Kidney tubule cell (primary cell): ENCODE measurements around the gene ARHGAP26.

Experiments
- DNase-seq: peaks from one replicate; pipeline ENCODE4 v3.0.0-alpha.2; 2018; ENCODE audit warnings: low spot score

The ARHGAP26 gene

DNA sequence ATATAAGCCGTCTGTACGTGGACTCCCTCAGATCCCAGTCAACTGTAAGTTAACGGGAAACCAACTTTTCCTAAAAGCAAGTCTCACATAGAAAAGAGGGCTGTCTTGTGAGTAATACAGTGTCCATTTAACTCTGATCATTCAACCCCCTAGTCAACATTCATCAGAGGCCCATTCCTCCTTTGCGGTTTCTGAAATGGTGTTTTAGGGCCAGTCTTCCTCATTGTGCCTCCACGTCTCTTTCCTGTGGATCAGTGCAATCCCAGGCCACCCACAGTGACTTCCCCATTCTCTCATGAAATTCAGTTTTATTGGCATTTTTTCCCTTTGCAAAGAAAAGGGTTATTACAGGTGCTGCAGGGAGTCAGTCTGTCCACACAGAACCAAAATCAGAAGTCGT, 371.5 kb downstream of the ARHGAP26 start:
- no peak for DNase-seq

- no peak for DNase-seq
These were observed 372.6 kb downstream of the ARHGAP26 start for GRCh38 chr5:143142596-143143435.

DNA sequence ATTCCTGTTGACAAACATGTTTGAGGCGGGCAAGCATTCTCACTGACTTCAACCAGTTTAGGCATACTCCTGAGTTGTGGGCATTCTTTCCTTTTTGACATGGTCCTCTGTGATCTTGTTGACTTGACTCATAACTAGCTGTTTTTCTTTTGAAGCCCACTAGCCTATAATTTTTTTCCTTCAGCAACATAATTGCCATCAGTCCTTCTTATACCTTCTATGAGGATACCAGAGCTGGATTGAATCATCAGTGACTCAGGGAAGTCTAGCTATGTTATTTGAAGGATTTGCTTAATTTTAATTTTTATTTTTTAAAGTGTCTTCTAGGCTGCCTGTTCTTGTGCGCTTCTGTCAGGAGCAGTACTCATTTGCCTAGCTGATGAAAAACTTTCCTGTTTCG, 373.8 kb downstream of the ARHGAP26 start:
- DNase-seq, result peak; percentile 31

- no peak for DNase-seq
These were observed 375.3 kb downstream of the ARHGAP26 start for GRCh38 chr5:143145243-143146160.

DNA sequence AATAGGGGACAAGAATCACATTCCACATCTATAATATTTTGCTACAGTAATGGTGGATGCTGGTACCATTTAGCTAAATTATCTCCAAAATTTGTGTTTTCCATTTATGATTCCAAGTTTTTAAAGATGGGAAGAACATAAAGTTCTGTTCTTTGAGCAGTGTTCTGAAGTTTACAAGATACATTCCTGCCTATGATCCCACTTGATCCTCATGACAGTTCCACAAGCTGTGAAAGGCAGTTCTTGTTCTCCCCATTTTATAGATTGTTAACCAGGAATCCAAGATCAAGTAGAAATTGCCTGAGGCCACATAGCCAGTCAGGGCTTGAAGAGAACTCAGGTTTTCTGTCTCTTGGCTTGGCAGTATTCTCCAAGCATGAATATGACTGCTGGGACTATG, 376.0 kb downstream of the ARHGAP26 start:
- no peak for DNase-seq

DNA sequence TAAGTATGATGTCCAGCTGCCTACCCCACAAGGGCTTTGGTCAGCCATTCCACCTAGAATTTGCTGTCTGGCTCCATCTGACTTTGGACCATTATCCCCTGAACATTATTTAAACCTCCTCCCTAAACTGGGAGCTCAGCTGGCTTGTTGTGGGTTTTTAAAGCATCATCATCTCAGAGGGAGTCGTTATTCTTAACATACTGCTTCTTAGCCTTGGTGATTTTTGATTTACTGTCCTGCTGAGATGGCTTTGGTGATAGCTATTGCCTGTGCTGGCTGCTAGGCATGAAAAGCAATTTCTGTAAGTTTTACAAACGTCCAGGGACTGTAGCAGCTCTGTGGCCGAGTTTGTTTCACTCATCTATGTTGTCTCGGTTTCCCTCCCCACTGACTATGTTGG, 377.2 kb downstream of the ARHGAP26 start:
- DNase-seq, result no peak

- no peak for DNase-seq
These were observed 377.7 kb downstream of the ARHGAP26 start for GRCh38 chr5:143147902-143148301.

DNA sequence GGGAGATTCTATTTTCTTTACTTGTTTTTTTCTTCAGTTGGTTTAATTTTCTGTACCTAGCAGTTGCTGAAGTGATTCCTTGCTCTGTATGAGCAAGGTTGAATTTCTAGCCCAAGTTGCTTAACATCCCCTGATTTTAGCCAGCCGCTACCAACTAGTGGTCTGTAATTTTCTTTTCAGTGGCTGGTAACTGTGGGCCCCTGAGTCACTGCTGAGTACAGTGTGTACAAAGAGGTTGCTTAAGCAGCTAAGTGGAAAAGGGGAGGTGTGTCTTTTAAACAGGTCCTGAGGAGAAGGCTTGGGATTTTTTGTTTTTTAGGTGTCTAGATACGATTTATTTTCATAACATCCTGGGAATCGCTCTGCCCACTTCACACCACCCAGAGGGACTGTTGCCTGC, 378.6 kb downstream of the ARHGAP26 start:
- peak; percentile 37 for DNase-seq

GRCh38 chr5:143149759-143150158, 379.6 kb downstream of the ARHGAP26 start:
- DNase-seq, result no peak

GRCh38 chr5:143151056-143151700, 381.0 kb downstream of the ARHGAP26 start:
- DNase-seq, result no peak

GRCh38 chr5:143152445-143152844, 382.3 kb downstream of the ARHGAP26 start:
- no peak for DNase-seq

- peak; percentile 53 for DNase-seq
These were observed 383.3 kb downstream of the ARHGAP26 start for GRCh38 chr5:143153332-143154119.

DNA sequence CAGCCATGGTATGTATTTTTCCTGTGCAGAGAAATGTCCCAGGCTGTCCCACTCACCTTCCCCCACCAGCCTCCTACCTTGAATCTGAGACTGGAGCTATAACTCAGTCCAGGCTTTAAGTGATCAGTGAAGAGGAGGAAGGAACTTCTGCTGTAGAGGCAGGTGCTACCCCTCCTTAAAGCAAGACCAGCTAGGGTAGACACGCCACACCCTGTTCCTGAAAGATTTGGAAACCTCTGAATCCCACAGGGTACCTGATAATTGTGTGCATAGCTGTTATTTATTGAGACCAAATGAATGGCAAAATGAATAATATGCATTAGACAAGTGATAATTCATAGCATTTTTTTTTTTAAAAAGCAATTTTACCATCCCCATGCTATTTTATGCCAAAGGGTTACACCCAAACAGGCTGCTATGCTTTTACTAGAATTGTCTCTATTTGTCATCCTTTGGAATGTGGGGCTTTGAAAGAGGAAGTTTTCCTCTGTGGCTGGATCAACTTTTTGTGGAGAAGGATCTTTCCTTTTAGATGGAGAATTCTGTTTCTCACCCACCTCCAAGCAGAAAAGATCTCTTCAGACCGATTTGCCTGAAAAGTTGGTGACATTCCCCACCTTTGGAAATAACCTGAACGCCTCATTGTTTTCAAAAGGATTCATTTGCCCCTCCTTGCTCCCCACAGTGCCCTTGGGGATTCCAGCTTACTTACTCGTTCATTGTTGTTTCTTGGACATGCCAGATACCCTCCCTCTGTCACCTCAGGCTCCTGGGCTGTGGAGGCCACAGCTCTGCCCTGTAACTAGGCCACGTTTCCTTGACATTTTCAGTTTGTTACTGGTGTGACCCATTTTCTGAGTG, 384.6 kb downstream of the ARHGAP26 start:
- peak; percentile 74 for DNase-seq

- no peak for DNase-seq
These were observed 385.3 kb downstream of the ARHGAP26 start for GRCh38 chr5:143155455-143155854.

GRCh38 chr5:143156086-143156485, 385.9 kb downstream of the ARHGAP26 start:
- DNase-seq, result no peak

- DNase-seq, result no peak
These were observed 386.4 kb downstream of the ARHGAP26 start for GRCh38 chr5:143156572-143156971.

DNA sequence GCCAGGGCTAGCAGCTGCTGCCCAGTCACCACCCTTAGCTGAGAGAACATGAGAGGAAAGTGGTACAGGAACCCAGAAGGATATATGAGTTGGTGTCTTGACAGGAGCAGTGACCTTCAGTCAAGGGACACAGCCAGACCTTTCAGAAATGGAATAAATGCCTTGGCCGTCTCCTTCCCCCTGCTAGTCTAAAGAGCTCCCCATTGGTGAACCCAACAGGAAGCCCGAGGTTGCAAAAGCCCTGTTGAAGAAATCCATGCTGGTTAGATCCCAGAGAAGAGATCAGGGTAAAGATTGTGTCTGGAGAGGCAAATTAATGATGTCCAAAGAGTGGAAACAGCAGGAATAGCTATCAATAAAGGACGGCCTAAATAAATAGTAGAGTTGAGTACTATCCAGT, 388.9 kb downstream of the ARHGAP26 start:
- no peak for DNase-seq

GRCh38 chr5:143161885-143162540, 391.8 kb downstream of the ARHGAP26 start:
- no peak for DNase-seq

DNA sequence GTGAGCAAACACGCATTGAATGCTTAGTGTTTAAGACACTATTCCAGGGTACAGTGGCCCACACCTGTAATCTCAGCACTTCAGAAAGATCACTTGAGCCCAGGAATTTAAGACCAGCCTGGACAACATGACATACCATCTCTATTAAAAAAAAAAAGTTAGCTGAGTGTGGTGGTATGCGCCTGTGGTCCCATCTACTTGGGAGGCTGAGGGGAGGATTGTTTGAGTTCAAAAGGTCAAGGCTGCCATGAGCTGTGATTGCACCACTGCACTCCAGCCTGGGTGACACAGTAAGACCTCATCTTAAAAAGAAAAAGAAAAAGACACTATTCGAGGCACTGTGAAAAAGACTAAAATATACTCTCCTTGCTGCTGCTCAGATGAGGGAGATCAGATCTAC, 392.6 kb downstream of the ARHGAP26 start:
- no peak for DNase-seq

DNA sequence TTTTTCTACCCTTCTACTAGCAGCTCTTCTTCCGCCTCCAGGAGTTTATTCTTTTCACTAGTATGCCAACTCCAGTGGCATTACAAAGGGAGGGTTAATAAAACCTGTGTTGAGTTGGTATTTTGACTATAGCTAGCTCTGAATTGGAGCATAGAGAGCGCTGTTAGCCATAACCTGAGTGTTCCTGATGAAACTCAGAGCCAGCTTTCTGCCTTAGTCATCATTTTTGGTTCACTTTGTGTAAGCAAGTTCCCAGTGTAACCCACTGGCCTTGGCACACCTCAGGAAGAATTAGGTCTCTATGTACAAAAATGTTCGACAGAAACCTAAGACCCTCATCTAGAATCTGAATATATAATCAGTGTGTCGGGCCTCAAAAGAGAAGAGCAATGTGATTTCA, 394.4 kb downstream of the ARHGAP26 start:
- peak; percentile 29 for DNase-seq
